Measurements from ENCODE around the gene BAIAP3. TPM values are rescaled to one million over a fixed set of nuclear protein-coding genes. Genes with fewer than 3 reads are reported as not detected.
A peak's percentile ranks its signal among the peaks of the same experiment; 100 is the strongest.
"Not testable (repeated sequence)": the region's sequence is repeated elsewhere in the genome, so short reads cannot be mapped to it uniquely, and the experiment has no call there.

Gene BAIAP3
- total RNA-seq, 1 donor from 2014 or later: 3.9 TPM

GRCh38 chr16:1291576-1291974 is 41.9 kb upstream of the BAIAP3 start:
- no peak overlapping the region for H3K27ac ChIP-seq (replicated peaks)
- DNase-seq: no peak
- peaks cover 94% of the 10 kb centered on the region for H3K27me3 ChIP-seq (ENCODE audit: low read depth)
- intact Hi-C loops (cut with micrococcal nuclease): no loop called here
- peaks cover 11% of the 10 kb centered on the region for H3K4me1 ChIP-seq
- H3K9me3 ChIP-seq (replicated peaks): no peaks in the 10 kb centered on the region
- H3K4me3 ChIP-seq: no peak overlapping the region
- no peaks in the 10 kb centered on the region for H3K36me3 ChIP-seq
- no peak for TF ChIP-seq CTCF (IDR thresholded peaks at IDR 0.05; ENCODE audit: borderline replicate concordance)

DNA sequence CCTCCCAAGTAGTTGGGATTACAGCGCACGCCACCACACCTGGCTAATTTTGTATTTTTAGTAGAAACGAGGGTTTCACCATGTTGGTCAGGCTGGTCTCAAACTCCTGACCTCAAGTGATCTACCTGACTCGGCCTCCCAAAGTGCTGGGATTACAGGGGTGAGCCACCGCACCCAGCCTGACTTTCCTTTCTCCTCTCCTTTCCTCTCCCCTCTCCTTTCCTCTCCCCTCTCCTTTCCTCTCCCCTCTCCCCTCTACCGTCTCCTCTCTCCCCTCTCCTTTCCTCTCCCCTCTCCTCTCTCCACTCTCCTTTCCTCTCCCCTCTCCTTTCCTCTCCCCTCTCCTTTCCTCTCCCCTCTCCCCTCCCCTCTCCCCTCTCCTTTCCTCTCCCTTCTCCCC is 41.2 kb upstream of the BAIAP3 start:
- Histone ChIP-seq H3K4me1 (peaks cover 18% of the 10 kb centered on the region), H3K27me3 (ENCODE audit: low read depth) (peaks cover 94% of the 10 kb centered on the region)
- H3K4me3 ChIP-seq; DNase-seq; H3K27ac ChIP-seq (replicated peaks); H3K36me3 ChIP-seq; intact Hi-C loops (cut with micrococcal nuclease); H3K9me3 ChIP-seq (replicated peaks): not testable (repeated sequence)

GRCh38 chr16:1292808-1293207 is 40.6 kb upstream of the BAIAP3 start:
- peaks cover 91% of the 10 kb centered on the region for H3K27me3 ChIP-seq (ENCODE audit: low read depth)
- intact Hi-C loops (cut with micrococcal nuclease): not testable (repeated sequence)

GRCh38 chr16:1293921-1294656 is 39.4 kb upstream of the BAIAP3 start:
- no peak for TF ChIP-seq CTCF (IDR thresholded peaks at IDR 0.05; ENCODE audit: borderline replicate concordance)
- no peak overlapping the region for H3K27ac ChIP-seq (replicated peaks)
- DNase-seq: no peak
- H3K9me3 ChIP-seq (replicated peaks): no peaks in the 10 kb centered on the region
- H3K27me3 ChIP-seq (ENCODE audit: low read depth): peaks cover 91% of the 10 kb centered on the region
- intact Hi-C loops (cut with micrococcal nuclease): no loop called here
- H3K4me3 ChIP-seq: no peak overlapping the region
- H3K36me3 ChIP-seq: no peaks in the 10 kb centered on the region
- peaks cover 10% of the 10 kb centered on the region for H3K4me1 ChIP-seq

More at GRCh38 chr16:1292808-1293207, 40.6 kb upstream of the BAIAP3 start:
- H3K4me1 ChIP-seq: peaks cover 21% of the 10 kb centered on the region
- H3K27ac ChIP-seq (replicated peaks); H3K9me3 ChIP-seq (replicated peaks); DNase-seq; H3K4me3 ChIP-seq; H3K36me3 ChIP-seq: not testable (repeated sequence)

DNA sequence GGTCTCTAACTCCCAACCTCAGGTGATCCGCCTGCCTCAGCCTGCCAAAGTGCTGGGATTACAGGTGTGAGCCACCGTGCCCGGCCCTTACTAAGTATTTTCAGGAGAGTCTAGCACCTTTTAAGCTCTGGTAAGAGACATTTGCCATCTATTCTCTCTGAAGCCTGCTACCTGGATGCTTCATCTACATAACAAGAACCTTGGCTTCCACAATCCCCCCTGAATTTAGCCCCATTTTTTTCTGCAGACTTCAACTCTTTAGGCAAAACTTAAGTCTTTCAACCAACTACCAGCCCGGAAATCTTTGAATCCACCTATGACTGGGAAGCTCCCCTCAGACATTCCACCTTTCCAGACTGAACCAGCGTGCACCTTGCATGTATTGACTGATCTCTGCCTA is 38.0 kb upstream of the BAIAP3 start:
- H3K27ac ChIP-seq (replicated peaks): no peak overlapping the region
- no peak for DNase-seq
- H3K27me3 ChIP-seq (ENCODE audit: low read depth): peaks cover 91% of the 10 kb centered on the region
- TF ChIP-seq CTCF (IDR thresholded peaks at IDR 0.05; ENCODE audit: borderline replicate concordance): no peak
- H3K9me3 ChIP-seq (replicated peaks): no peaks in the 10 kb centered on the region
- H3K4me3 ChIP-seq: no peak overlapping the region
- H3K4me1 ChIP-seq: peaks cover 11% of the 10 kb centered on the region
- no peaks in the 10 kb centered on the region for H3K36me3 ChIP-seq
- intact Hi-C loops (cut with micrococcal nuclease): no loop called here

GRCh38 chr16:1296688-1297017 is 36.8 kb upstream of the BAIAP3 start:
- H3K9me3 ChIP-seq (replicated peaks); intact Hi-C loops (cut with micrococcal nuclease); DNase-seq; H3K36me3 ChIP-seq: not testable (repeated sequence)
- Histone ChIP-seq H3K4me3 (peak overlapping the region; percentile 1), H3K27ac (replicated peaks) (peak overlapping the region; percentile 77), H3K27me3 (ENCODE audit: low read depth) (peaks cover 91% of the 10 kb centered on the region), H3K4me1 (peaks cover 19% of the 10 kb centered on the region)

DNA sequence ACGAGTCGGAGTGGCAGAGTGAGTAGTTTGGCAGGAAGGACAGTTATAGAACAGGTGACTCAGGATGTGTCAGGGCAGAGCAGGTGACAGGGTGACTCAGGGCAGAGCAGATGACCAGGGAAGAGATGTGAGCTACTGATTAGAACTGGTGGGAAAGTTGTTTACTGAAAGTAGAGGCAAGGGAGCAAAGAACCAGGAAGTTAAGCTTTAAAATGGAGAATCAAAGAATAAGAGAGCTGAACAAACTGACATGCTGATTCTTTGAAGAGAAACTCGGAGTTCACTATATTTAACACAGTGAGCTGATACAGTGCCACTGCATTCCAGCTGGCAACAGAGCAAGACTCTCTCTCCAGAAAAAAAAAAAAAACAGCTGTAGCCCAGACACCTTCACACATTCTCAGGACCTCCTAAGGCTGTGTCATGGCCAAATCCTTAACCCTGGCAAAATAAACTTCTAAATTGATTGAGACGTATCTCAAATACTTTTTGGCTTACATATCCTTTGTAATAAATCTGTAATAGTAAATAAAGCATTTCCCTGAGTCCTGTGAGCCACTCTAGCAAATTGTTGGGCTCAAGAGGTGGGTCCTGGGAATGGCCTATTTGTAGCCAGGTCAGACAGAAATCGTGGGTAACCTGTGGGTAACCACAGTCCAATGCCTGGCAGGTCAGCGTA is 36.3 kb upstream of the BAIAP3 start:
- peak overlapping the region; percentile 1 for H3K4me3 ChIP-seq
- peak overlapping the region; percentile 77 for H3K27ac ChIP-seq (replicated peaks)
- H3K36me3 ChIP-seq: no peaks in the 10 kb centered on the region
- H3K27me3 ChIP-seq (ENCODE audit: low read depth): peaks cover 90% of the 10 kb centered on the region
- H3K9me3 ChIP-seq (replicated peaks): no peaks in the 10 kb centered on the region
- no peak for DNase-seq
- H3K4me1 ChIP-seq: peaks cover 19% of the 10 kb centered on the region
- no peak for TF ChIP-seq CTCF (IDR thresholded peaks at IDR 0.05; ENCODE audit: borderline replicate concordance)
- intact Hi-C loops (cut with micrococcal nuclease): no loop called here

Data from left ventricle myocardium inferior (tissue), 1 donor.